ENCODE results near the gene NFATC2.

NFATC2 gene

DNA sequence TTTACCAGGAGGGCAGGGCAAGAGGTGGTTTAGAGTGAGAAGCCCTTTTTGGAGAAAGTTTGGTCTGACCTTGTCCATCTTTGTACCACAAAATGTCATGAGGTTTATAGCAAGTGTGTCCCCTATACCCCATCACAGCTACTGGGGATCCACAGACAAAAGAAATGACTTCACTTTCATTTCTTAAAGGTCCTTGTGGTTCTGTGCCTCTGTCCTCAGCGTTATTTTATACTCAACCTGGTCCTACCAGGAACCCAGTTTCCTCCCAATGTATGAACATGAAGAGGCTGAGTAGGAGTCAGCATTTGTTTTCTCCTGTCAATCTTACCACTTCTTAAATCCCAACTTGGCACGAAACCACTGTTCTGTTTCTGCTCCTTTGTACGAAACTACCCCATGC is 157.6 kb downstream of the NFATC2 start:
- Histone ChIP-seq H3K27ac (replicated peaks) (no peak overlapping the region), H3K4me3 (replicated peaks; ENCODE audit: insufficient read depth, low read length) (no peak overlapping the region), H3K27me3 (ENCODE audit: insufficient read depth, poor library complexity, severe bottlenecking) (no peaks in the 10 kb centered on the region)
- TF ChIP-seq, protein P1, sequence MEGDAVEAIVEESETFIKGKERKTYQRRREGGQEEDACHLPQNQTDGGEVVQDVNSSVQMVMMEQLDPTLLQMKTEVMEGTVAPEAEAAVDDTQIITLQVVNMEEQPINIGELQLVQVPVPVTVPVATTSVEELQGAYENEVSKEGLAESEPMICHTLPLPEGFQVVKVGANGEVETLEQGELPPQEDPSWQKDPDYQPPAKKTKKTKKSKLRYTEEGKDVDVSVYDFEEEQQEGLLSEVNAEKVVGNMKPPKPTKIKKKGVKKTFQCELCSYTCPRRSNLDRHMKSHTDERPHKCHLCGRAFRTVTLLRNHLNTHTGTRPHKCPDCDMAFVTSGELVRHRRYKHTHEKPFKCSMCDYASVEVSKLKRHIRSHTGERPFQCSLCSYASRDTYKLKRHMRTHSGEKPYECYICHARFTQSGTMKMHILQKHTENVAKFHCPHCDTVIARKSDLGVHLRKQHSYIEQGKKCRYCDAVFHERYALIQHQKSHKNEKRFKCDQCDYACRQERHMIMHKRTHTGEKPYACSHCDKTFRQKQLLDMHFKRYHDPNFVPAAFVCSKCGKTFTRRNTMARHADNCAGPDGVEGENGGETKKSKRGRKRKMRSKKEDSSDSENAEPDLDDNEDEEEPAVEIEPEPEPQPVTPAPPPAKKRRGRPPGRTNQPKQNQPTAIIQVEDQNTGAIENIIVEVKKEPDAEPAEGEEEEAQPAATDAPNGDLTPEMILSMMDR (IDR thresholded peaks at IDR 0.05; ENCODE audit: insufficient read depth, low read length) = no peak
- TF ChIP-seq POLR2AphosphoS5 (IDR thresholded peaks at IDR 0.05; ENCODE audit: low read depth) (no peak), SPI1 (IDR thresholded peaks at IDR 0.05; ENCODE audit: borderline replicate concordance, low read depth) (no peak), GABPA (IDR thresholded peaks at IDR 0.05; ENCODE audit: low read depth) (no peak)
- DNase-seq (ENCODE audit: low read depth in 1 of 2, low spot score in 1 of 2) = no peak

DNA sequence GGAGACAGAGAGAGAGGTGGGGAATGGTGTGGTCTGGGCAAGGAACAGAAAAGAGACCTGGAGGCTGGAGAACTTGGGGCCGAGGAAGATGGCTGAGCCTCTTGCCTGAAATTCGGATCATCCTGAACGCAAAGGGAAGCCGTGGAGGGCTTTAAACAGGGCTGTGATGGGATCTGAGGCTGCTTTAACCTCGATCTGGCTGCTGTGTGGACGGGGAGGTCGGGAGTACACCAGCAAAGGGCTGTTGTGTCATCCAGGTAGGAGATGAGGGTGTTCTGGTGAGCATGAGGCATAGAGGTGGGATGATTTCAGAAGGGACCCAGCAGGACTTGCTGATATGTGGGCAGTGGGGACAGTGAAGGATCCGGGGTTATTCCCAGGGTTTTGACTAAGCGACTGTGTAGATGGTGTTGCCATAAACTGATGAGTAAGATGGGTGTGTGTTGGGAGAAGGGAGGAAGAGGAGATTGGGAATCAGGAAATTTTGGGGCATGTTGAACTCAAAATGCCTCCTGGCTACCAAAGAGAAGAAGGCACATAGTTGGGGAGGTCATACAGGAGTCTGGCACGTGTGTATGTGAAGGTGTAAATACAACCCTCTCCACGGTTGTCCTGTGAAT is 158.5 kb downstream of the NFATC2 start:
- no peak overlapping the region for H3K4me3 ChIP-seq (replicated peaks; ENCODE audit: insufficient read depth, low read length)
- TF ChIP-seq SPI1 (IDR thresholded peaks at IDR 0.05; ENCODE audit: borderline replicate concordance, low read depth) (no peak), GABPA (IDR thresholded peaks at IDR 0.05; ENCODE audit: low read depth) (no peak), POLR2AphosphoS5 (IDR thresholded peaks at IDR 0.05; ENCODE audit: low read depth) (no peak)
- TF ChIP-seq, protein P2, sequence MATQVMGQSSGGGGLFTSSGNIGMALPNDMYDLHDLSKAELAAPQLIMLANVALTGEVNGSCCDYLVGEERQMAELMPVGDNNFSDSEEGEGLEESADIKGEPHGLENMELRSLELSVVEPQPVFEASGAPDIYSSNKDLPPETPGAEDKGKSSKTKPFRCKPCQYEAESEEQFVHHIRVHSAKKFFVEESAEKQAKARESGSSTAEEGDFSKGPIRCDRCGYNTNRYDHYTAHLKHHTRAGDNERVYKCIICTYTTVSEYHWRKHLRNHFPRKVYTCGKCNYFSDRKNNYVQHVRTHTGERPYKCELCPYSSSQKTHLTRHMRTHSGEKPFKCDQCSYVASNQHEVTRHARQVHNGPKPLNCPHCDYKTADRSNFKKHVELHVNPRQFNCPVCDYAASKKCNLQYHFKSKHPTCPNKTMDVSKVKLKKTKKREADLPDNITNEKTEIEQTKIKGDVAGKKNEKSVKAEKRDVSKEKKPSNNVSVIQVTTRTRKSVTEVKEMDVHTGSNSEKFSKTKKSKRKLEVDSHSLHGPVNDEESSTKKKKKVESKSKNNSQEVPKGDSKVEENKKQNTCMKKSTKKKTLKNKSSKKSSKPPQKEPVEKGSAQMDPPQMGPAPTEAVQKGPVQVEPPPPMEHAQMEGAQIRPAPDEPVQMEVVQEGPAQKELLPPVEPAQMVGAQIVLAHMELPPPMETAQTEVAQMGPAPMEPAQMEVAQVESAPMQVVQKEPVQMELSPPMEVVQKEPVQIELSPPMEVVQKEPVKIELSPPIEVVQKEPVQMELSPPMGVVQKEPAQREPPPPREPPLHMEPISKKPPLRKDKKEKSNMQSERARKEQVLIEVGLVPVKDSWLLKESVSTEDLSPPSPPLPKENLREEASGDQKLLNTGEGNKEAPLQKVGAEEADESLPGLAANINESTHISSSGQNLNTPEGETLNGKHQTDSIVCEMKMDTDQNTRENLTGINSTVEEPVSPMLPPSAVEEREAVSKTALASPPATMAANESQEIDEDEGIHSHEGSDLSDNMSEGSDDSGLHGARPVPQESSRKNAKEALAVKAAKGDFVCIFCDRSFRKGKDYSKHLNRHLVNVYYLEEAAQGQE (IDR thresholded peaks at IDR 0.05; ENCODE audit: insufficient replicate concordance, low read depth) = no peak
- TF ChIP-seq, protein P1 (IDR thresholded peaks at IDR 0.05; ENCODE audit: insufficient read depth, low read length) = no peak
- H3K27ac ChIP-seq (replicated peaks) = no peak overlapping the region
- no peak for DNase-seq (ENCODE audit: low read depth in 1 of 2, low spot score in 1 of 2)
- no peaks in the 10 kb centered on the region for H3K27me3 ChIP-seq (ENCODE audit: insufficient read depth, poor library complexity, severe bottlenecking)

DNA sequence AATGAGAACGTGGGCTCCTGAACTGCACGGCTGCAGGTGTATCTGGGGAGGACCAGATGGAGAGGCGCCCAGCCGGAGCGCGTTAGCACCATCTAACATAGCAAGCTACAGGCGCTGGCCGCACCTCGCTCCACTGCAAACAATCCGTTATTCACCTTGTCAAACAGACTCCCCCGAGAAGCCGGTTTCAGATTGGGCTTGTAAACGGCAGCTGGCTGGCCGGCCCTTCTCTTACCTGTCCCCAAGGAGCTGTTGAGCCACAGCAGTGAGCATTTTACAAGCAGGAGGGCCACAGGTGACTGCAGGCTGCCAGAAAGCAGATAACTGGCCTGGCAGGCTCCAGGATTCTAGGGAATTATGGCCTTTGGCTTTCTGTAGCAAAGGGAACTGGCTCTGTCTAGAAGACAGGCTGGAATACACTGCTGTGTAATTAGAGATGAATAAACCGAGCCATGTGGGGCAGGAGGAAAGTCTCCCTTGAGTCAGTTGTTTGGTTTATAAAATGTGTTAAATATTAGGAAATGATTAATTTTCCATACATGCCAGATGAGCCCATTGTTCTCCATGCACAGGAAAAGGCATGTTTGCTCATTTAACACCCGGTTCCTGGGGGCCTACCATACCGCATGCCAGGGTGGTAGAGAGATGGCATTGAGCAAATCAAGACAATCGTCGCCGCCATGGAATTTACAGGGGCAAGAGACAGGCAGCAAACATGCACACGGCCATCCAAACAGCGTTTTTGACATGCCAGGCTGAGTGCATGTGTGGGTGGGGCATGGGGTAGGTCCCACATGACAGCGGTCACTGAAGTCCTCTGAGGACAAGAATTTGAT is 159.3 kb downstream of the NFATC2 start:
- TF ChIP-seq, protein P1 (IDR thresholded peaks at IDR 0.05; ENCODE audit: insufficient read depth, low read length) = no peak
- TF ChIP-seq POLR2AphosphoS5 (IDR thresholded peaks at IDR 0.05; ENCODE audit: low read depth) (no peak), GABPA (IDR thresholded peaks at IDR 0.05; ENCODE audit: low read depth) (no peak), SPI1 (IDR thresholded peaks at IDR 0.05; ENCODE audit: borderline replicate concordance, low read depth) (no peak)
- TF ChIP-seq, protein P2 (IDR thresholded peaks at IDR 0.05; ENCODE audit: insufficient replicate concordance, low read depth) = no peak
- H3K27me3 ChIP-seq (ENCODE audit: insufficient read depth, poor library complexity, severe bottlenecking) = no peaks in the 10 kb centered on the region
- H3K4me3 ChIP-seq (replicated peaks; ENCODE audit: insufficient read depth, low read length) = no peak overlapping the region
- no peak for DNase-seq (ENCODE audit: low read depth in 1 of 2, low spot score in 1 of 2)
- no peak overlapping the region for H3K27ac ChIP-seq (replicated peaks)

All from HL-60 (cell line).